Transverse colon (tissue), 4 donors: ENCODE data around the gene HINT2.

Experiments
- EP300 ChIP-seq: sonication (generic); formaldehyde crosslinking; IDR thresholded peaks from one replicate; pipeline ENCODE4 v1.6.1; 2017; ENCODE audit warnings: antibody characterized with exemption, low read depth
- POLR2A ChIP-seq: fragments of 450-650 bp; IDR thresholded peaks from one replicate; pipeline ENCODE4 v1.6.1; 2016; ENCODE audit warnings: antibody characterized with exemption, mild to moderate bottlenecking, moderate library complexity
- POLR2AphosphoS5 ChIP-seq, 3 donors: sonication (generic); formaldehyde crosslinking; IDR thresholded peaks; one replicate each; pipeline ENCODE4 v1.6.1; 2016; ENCODE audit warnings: antibody characterized with exemption in 3 of 3
- TF ChIP-seq, protein P1 (sequence below), 5 experiments: fragments of 200-600 bp in 3 of 5; fragments of 450-650 bp in 2 of 5; sonication (generic) in 3 of 5; IDR thresholded peaks; 1 replicate in 2 of 5; 2 replicates in 3 of 5; pipeline ENCODE4 v1.5.1; 2016 to 2017; ENCODE audit warnings: antibody characterized with exemption in 5 of 5, inconsistent platforms in 3 of 5, mild to moderate bottlenecking in 2 of 5, moderate library complexity in 1 of 5

DNA sequence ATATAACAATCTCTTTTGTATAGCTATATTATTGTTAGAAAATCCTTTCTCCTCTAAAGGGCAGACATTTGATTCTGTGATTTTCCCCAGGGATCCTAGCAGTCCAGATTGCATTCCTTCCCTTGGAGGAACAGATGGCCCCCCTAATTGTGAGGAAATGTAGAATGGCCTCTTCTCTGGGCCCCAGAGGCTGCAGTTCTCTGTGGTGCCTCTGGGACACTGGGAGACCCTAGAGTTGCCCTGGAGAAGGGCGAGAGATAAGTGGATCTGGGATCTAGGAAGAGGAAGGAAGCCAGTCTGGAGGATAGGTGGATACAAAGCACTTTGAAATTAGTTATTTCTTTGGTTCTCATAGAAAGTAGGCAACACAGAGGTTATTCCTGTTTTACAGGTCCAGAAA is 1.9 kb upstream of the HINT2 start:
- TF ChIP-seq, protein P1, sequence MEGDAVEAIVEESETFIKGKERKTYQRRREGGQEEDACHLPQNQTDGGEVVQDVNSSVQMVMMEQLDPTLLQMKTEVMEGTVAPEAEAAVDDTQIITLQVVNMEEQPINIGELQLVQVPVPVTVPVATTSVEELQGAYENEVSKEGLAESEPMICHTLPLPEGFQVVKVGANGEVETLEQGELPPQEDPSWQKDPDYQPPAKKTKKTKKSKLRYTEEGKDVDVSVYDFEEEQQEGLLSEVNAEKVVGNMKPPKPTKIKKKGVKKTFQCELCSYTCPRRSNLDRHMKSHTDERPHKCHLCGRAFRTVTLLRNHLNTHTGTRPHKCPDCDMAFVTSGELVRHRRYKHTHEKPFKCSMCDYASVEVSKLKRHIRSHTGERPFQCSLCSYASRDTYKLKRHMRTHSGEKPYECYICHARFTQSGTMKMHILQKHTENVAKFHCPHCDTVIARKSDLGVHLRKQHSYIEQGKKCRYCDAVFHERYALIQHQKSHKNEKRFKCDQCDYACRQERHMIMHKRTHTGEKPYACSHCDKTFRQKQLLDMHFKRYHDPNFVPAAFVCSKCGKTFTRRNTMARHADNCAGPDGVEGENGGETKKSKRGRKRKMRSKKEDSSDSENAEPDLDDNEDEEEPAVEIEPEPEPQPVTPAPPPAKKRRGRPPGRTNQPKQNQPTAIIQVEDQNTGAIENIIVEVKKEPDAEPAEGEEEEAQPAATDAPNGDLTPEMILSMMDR (IDR thresholded peaks at IDR 0.05): no peak
- TF ChIP-seq POLR2A (no peak), EP300 (no peak), POLR2AphosphoS5 (IDR thresholded peaks at IDR 0.05) (no peak)
